PFSK-1 (cell line): ENCODE results near the gene ACKR4.

Experiments
- POLR2AphosphoS5 ChIP-seq: IDR thresholded peaks from 2 replicates; pipeline ENCODE4 v1.6.1; 2012; ENCODE audit warnings: low read depth, mild to moderate bottlenecking, control low read depth, low read length, moderate library complexity
- TAF1 ChIP-seq: IDR thresholded peaks from 2 replicates; pipeline ENCODE4 v1.6.1; 2012; ENCODE audit warnings: low read length, control low read depth, borderline replicate concordance; ENCODE audit not compliant: insufficient read depth

DNA sequence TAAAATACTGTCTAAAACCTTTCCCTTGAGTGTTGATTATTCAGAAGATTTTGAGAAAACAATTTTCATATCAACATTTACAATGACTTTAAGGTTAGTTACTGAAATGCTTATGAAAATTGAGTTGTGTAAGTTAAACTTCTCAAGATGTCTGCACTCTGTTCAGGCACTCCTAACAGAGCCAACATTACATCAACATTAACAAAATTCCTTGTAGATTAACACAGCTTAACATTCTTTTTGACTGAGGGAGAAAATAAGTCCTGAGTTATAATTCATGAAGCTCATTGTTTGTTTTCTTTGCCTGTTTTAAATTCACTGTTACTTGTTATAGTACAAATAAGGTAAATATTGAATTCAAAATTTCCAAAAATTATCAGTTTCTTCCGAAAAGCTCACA is 9.0 kb downstream of the ACKR4 start:
- no peak for TF ChIP-seq TAF1
- TF ChIP-seq POLR2AphosphoS5 = no peak
